Fibroblast of villous mesenchyme (primary cell): ENCODE results near the gene PLXDC2. TPM values are rescaled to one million over a fixed set of nuclear protein-coding genes. Genes with fewer than 3 reads are reported as not detected.
A peak's percentile ranks its signal among the peaks of the same experiment; 100 is the strongest.

Experiments
- DNase-seq: peaks from one replicate; pipeline ENCODE4 v3.0.0-alpha.2; 2010; ENCODE audit warnings: low read depth
- H3K4me3 ChIP-seq: 2 replicates; pipeline ENCODE4 v1.5.1; 2011; ENCODE audit warnings: low read depth, mild to moderate bottlenecking, low read length
- CTCF ChIP-seq: IDR thresholded peaks from 2 replicates; pipeline ENCODE4 v1.5.1; 2012; ENCODE audit warnings: low read depth, mild to moderate bottlenecking, low read length; ENCODE audit not compliant: insufficient read depth
- total RNA-seq: library from RNA; depleted of rRNA; stranded (reverse); fragments of >200 nt; gene quantifications from 2 replicates; pipeline ENCODE4 v1.2.3, GENCODE V29; 2012

PLXDC2 gene
- total RNA-seq, 1 donor = 19.0 TPM

- peak; percentile 55 for DNase-seq
- no peak overlapping the region for H3K4me3 ChIP-seq
- TF ChIP-seq CTCF = no peak
These were observed 289.0 kb downstream of the PLXDC2 start for GRCh38 chr10:20105236-20105635.

DNA sequence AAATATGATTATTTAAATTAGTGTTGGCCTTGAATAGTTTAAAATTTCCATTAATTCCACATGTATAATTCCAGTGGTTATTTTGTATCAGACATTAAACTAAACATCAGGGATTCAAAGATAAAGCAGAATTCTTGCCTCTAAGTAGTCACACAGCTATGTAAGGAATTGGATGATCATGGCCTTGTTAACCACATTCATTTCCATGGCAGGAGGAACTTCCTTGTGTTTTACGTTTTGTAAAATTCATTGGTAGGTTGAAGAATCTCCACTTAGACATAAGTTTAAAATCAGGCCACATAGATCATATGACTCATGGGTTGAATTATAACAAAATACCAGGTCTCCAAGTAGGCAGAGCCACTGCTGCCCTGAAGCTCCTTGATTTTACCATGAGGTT lies 289.7 kb downstream of the PLXDC2 start:
- peak; percentile 48 for DNase-seq
- no peak overlapping the region for H3K4me3 ChIP-seq
- TF ChIP-seq CTCF = no peak

- DNase-seq = no peak
- TF ChIP-seq CTCF = no peak
- no peak overlapping the region for H3K4me3 ChIP-seq
These were observed 291.8 kb downstream of the PLXDC2 start for GRCh38 chr10:20108021-20108420.

DNA sequence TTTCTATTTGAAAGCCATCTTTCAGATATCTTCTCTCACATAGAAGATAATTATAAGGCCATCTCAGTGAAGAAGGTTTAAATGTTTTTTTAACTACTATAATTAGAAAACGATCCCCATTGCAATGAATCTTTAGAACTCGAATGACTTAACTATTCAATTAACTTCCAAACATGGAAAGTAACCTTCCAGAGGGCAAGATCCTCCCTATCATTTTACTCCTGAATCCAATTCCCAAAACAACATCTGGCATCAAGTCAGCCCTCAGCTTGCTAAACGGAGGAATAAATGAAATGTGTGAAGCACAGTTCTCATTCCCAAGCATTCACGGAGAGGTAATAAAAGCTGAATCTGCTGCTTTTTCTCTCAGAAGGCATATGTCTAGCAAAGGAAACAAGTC lies 293.4 kb downstream of the PLXDC2 start:
- no peak for DNase-seq
- no peak for TF ChIP-seq CTCF
- H3K4me3 ChIP-seq = no peak overlapping the region

DNA sequence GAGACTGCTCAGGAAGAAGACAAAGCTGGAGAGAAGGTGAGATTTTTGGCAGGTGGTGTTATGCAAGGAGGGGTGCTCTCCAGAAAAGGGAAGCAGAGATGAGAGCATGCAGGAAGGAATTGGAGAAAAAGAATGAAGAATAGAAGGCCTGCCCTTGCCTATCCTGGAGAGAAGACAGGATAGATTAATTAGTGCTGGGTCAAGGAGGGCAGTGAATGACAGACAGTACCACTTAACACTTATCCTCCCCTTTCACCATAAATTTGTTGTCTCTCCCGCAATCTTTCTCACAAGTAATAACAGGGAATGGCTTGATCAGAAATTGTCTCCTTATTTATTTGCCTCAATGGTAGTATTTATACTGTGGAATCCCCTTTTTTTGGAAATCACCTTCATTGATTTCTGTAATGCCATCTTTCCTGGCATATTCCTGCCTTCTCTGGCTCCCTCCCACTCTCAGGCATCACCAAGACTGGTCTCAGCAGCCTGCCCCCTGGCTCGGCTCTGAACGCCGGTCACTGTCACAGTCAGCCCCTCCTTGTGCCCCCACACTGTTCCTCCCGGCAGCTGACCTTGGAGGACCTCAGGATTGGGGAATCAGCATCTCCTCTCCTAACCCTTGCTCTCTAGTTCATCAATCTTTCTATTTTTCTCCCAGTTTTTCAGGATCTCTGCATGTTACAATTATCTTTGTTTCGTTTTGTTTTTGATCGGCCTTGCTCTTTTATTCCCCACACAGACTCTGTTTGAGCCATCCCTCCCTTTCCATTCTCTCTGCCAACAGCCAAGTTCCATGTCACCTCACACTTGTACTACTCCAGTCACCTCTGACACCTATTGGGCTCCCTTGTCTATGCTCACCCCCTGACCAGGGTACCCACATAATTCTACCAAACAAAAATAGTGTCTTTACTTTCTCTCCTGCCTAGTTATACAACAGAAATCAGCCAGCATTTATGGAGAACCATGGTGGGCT lies 294.2 kb downstream of the PLXDC2 start:
- TF ChIP-seq CTCF = no peak
- H3K4me3 ChIP-seq = no peak overlapping the region
- DNase-seq = no peak

DNA sequence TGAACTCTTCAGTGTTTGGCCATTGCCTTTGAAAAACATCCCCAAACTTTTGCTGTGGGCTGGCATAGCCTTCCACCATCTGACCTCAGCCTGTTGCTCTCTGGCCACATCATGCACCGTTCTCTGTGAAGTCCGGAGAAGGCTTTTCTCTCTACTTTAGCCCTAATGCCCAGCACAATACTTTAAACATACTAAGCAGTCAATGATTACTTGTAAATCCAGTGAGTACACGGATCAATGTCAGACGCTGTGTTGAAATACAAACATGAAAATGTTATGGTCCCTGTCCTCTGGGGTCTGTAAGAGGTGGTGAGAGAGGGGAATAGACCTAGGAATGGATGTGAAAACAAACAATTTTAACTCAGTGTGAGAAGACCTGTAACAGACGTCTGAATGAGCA lies 297.9 kb downstream of the PLXDC2 start:
- TF ChIP-seq CTCF = no peak
- no peak for DNase-seq
- H3K4me3 ChIP-seq = no peak overlapping the region

DNA sequence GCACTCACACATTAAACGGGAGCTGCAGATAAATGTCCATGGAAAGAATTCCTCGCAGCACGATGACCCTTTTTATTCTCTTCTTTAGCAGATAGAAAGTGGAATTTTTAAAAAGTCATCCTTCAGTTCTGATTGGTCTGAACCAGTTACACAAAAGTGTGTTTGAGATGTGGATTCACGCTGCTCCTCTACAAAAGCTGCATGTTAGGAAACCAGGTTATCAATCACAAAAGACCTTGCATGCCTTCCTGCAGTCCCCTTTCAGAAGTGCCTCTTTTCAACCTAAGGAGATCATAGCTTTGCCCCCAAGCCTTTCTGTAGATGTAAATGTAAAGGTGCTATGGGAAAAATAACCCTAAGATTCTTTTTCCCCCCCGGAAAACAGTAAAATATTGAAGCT lies 299.7 kb downstream of the PLXDC2 start:
- no peak for TF ChIP-seq CTCF

More for the DNA sequence above, 299.7 kb downstream of the PLXDC2 start:
- H3K4me3 ChIP-seq = no peak overlapping the region
- no peak for DNase-seq
